ENCODE data around the gene KDM5B. TPM values are rescaled to one million over a fixed set of nuclear protein-coding genes. Genes with fewer than 3 reads are reported as not detected.

The KDM5B gene
- total RNA-seq, 1 experiment from 2014 or later: 44.6 TPM

- Histone ChIP-seq H2AFZ (ENCODE audit: low read depth, low read length, poor library complexity, severe bottlenecking) (no peak overlapping the region), H3K9me3 (ENCODE audit: control insufficient read depth in 1 of 2, insufficient read depth in 1 of 2, low read depth in 1 of 2, low read length in 2 of 2) (no peaks in the 10 kb centered on the region), H3K27ac (ENCODE audit: low read depth, low read length) (no peak overlapping the region), H3K79me2 (ENCODE audit: insufficient read depth, low read length) (0 out of 2 replicates have a peak, but pooled peaks cover 6% of the 10 kb centered on the region), H3K9ac (ENCODE audit: low read length) (no peak overlapping the region), H3K27me3 (ENCODE audit: insufficient read depth, low read length) (no peaks in the 10 kb centered on the region), H4K20me1 (ENCODE audit: insufficient read depth) (no peaks in the 10 kb centered on the region), H3K4me1 (ENCODE audit: control insufficient read depth in 1 of 2, insufficient read depth in 2 of 2, low read length in 2 of 2) (no peaks in the 10 kb centered on the region), H3K36me3 (ENCODE audit: control insufficient read depth in 1 of 2, insufficient read depth in 2 of 2, low read length in 2 of 2) (peaks cover 0 to 4% of the 10 kb centered on the region in 2 experiments; a peak in 1 of 4 replicates), H3K4me2 (ENCODE audit: low read length) (no peak overlapping the region), H3K4me3 (replicated peaks in 1 of 2; ENCODE audit: low read depth in 1 of 2, low read length in 2 of 2) (no peak overlapping the region), H3K9me2 (ENCODE audit: insufficient read depth) (no peaks in the 10 kb centered on the region)
- intact Hi-C loops (cut with micrococcal nuclease): no loop called here
- ATAC-seq: no peak
- CTCF ChIA-PET: no interaction called here
- no TSS peak for BruUV-seq (replicated peaks)
- RAD21 ChIA-PET (ENCODE audit: low non-redundant PET in 1 of 2, low total read pairs in 2 of 2, uncharacterized antibody in 2 of 2, unreplicated experiment in 2 of 2): no interaction called here
- no peak for TF ChIP-seq TCF7L2 (IDR thresholded peaks at IDR 0.05; ENCODE audit: borderline replicate concordance, extremely low read depth, insufficient read depth, insufficient read length)
- no peak for TF ChIP-seq EZH2 (IDR thresholded peaks at IDR 0.05)
- no peak for TF ChIP-seq RAD21 (IDR thresholded peaks at IDR 0.05; ENCODE audit: low read depth)
- TF ChIP-seq CTCF (IDR thresholded peaks at IDR 0.05 in 2 of 3, conservative IDR thresholded peaks at IDR 0.05 in 1 of 3; ENCODE audit: borderline replicate concordance in 1 of 3, insufficient read depth in 1 of 3, low read depth in 2 of 3, low read length in 2 of 3): no peak
- TF ChIP-seq SIN3A (IDR thresholded peaks at IDR 0.05; ENCODE audit: low read depth): no peak
- DNase-seq (ENCODE audit: low read depth, low spot score): no peak
- POLR2A ChIA-PET: interaction anchor here (1.0 kb wide), 1 partner anchor 27 kb away, joined by 3 read pairs; the partner anchor contains the start of gene KDM5B
These were observed 27.0 kb downstream of the KDM5B start for GRCh38 chr1:202781180-202781579.

- DNase-seq (ENCODE audit: low read depth, low spot score) (no peak), ATAC-seq (no peak)
- Histone ChIP-seq H3K27me3 (ENCODE audit: insufficient read depth, low read length) (no peaks in the 10 kb centered on the region), H3K27ac (ENCODE audit: low read depth, low read length) (no peak overlapping the region), H3K4me1 (ENCODE audit: control insufficient read depth in 1 of 2, insufficient read depth in 2 of 2, low read length in 2 of 2) (no peaks in the 10 kb centered on the region), H3K9me2 (ENCODE audit: insufficient read depth) (no peaks in the 10 kb centered on the region), H3K36me3 (ENCODE audit: control insufficient read depth in 1 of 2, insufficient read depth in 2 of 2, low read length in 2 of 2) (peaks cover 0 to 12% of the 10 kb centered on the region in 2 experiments; a peak in 2 of 4 replicates), H3K9ac (ENCODE audit: low read length) (no peak overlapping the region), H3K9me3 (ENCODE audit: control insufficient read depth in 1 of 2, insufficient read depth in 1 of 2, low read depth in 1 of 2, low read length in 2 of 2) (no peaks in the 10 kb centered on the region), H3K4me2 (ENCODE audit: low read length) (no peak overlapping the region), H4K20me1 (ENCODE audit: insufficient read depth) (no peaks in the 10 kb centered on the region), H3K79me2 (ENCODE audit: insufficient read depth, low read length) (no peaks in the 10 kb centered on the region), H3K4me3 (replicated peaks in 1 of 2; ENCODE audit: low read depth in 1 of 2, low read length in 2 of 2) (no peak overlapping the region), H2AFZ (ENCODE audit: low read depth, low read length, poor library complexity, severe bottlenecking) (no peak overlapping the region)
- ChIA-PET CTCF (no interaction called here), RAD21 (ENCODE audit: low non-redundant PET in 1 of 2, low total read pairs in 2 of 2, uncharacterized antibody in 2 of 2, unreplicated experiment in 2 of 2) (no interaction called here), POLR2A (no interaction called here)
- BruUV-seq (replicated peaks): no TSS peak
- TF ChIP-seq ZNF274 (IDR thresholded peaks at IDR 0.05; ENCODE audit: low read depth, low read length) (no peak), EZH2 (IDR thresholded peaks at IDR 0.05) (no peak), TCF7L2 (IDR thresholded peaks at IDR 0.05; ENCODE audit: borderline replicate concordance, extremely low read depth, insufficient read depth, insufficient read length) (no peak), SRF (IDR thresholded peaks at IDR 0.05; ENCODE audit: low read depth) (no peak), JUND (IDR thresholded peaks at IDR 0.05) (no peak), ELF1 (IDR thresholded peaks at IDR 0.05; ENCODE audit: borderline replicate concordance, low read depth) (no peak)
- intact Hi-C loops (cut with micrococcal nuclease): loop anchor here (5.0 kb wide), 1 partner anchor 33 kb away; no protein-coding TSS in a partner anchor
These were observed 38.1 kb downstream of the KDM5B start for GRCh38 chr1:202770135-202770534.

Data from HCT116 (cell line).